HUES48 (cell line): Measurements from ENCODE around the gene SLC46A2.
A peak's percentile ranks its signal among the peaks of the same experiment; 100 is the strongest.

Source experiments
- H3K27ac ChIP-seq: one replicate; pipeline ENCODE4 v1.7.0; 2013; ENCODE audit warnings: low read depth, low read length, inconsistent platforms
- H3K27me3 ChIP-seq: 2 replicates; pipeline ENCODE4 v1.6.1; 2013; ENCODE audit warnings: mild to moderate bottlenecking, low read length; ENCODE audit not compliant: control insufficient read depth, insufficient read depth
- H3K36me3 ChIP-seq: 2 replicates; pipeline ENCODE4 v1.6.1; 2013; ENCODE audit warnings: low read length; ENCODE audit not compliant: control insufficient read depth, insufficient read depth
- H3K4me1 ChIP-seq: 2 replicates; pipeline ENCODE4 v1.6.1; 2013; ENCODE audit warnings: mild to moderate bottlenecking, low read length; ENCODE audit not compliant: control insufficient read depth, insufficient read depth
- H3K4me3 ChIP-seq: 2 replicates; pipeline ENCODE4 v1.5.1; 2013; ENCODE audit warnings: mild to moderate bottlenecking, low read depth, low read length
- H3K9ac ChIP-seq: 2 replicates; pipeline ENCODE4 v1.6.1; 2013; ENCODE audit warnings: mild to moderate bottlenecking, low read depth, low read length, moderate library complexity
- H3K9me3 ChIP-seq: 2 replicates; pipeline ENCODE4 v1.6.1; 2013; ENCODE audit warnings: low read length; ENCODE audit not compliant: control insufficient read depth, insufficient read depth

SLC46A2 gene

GRCh38 chr9:112890106-112891081, at the start of gene SLC46A2:
Gene SLC46A2, minus strand, starts transcription at chr9:112890876. Its CDS starts 195 bp downstream, at chr9:112890681.
- peak within 1 kb of the TSS; percentile 62 for H3K4me3 ChIP-seq

GRCh38 chr9:112939418-112939817, 48.7 kb upstream of the SLC46A2 start:
- no peaks in the 10 kb centered on the region; the same call in 1 of the 2 replicates for H3K27me3 ChIP-seq

More at GRCh38 chr9:112890106-112891081, at the start of gene SLC46A2:
- no peaks in the 10 kb centered on the region for H3K36me3 ChIP-seq
- H3K9me3 ChIP-seq: no peaks in the 10 kb centered on the region
- H3K4me1 ChIP-seq: no peaks in the 10 kb centered on the region
- no peak within 1 kb of the TSS for H3K27ac ChIP-seq
- peaks cover 39% of the 10 kb centered on the region for H3K27me3 ChIP-seq
- H3K9ac ChIP-seq: no peak within 1 kb of the TSS

DNA sequence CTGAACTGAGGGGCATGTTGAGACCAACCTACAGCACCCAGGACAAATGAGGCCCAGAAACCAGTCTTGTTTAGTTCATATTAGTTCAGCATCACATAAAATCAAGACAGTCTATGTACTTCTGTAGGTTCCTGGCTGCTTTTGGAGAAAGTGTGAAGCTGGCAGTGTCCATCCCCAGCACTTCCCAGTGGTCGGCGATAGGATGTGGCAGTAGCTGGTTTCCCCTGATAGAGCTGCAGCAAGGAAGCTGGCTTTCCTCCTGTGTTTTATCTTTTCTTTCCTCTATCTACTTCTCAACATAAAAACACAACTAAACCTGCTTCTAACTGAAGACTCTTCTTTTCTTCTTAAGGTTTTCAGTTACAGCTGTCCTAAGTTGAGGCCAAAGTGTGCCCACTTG, 43.0 kb upstream of the SLC46A2 start:
- H3K9me3 ChIP-seq: 0 out of 2 replicates have a peak, but pooled peaks cover 3% of the 10 kb centered on the region
- H3K27ac ChIP-seq: no peak overlapping the region
- H3K4me1 ChIP-seq: no peaks in the 10 kb centered on the region
- H3K4me3 ChIP-seq: no peak overlapping the region
- no peaks in the 10 kb centered on the region; the same call in 1 of the 2 replicates for H3K27me3 ChIP-seq
- no peak overlapping the region for H3K9ac ChIP-seq
- H3K36me3 ChIP-seq: no peaks in the 10 kb centered on the region

More at GRCh38 chr9:112939418-112939817, 48.7 kb upstream of the SLC46A2 start:
- no peaks in the 10 kb centered on the region for H3K9me3 ChIP-seq
- no peaks in the 10 kb centered on the region for H3K4me1 ChIP-seq
- no peak overlapping the region for H3K9ac ChIP-seq
- no peak overlapping the region for H3K4me3 ChIP-seq
- H3K27ac ChIP-seq: no peak overlapping the region
- no peaks in the 10 kb centered on the region for H3K36me3 ChIP-seq

DNA sequence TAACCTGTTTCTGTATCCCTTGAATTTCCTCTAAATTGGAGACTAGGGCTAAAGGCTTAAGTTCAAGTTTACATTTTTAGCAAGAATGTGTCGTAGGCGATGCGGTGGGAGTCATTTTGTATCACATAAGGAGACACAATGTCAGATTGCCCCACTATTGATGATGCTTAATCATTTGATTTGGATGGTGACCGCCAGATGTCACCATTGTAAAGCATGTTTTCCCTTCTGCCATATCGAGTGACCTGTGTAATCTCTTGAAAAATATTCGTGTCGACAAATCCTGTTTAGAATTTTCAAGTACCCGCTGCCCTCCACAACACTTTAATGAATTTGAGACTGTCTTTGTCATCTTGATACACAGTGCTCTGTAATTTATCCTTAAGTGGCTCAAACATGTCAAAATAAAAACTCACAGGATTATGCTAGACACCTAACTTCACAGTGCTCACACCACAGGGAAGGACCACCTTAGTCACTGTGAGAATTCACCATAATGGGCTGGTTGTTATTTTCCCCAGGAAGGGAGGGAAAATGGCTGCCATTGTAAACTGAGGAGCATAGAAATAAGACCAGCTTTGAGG, 34.5 kb upstream of the SLC46A2 start:
- H3K9ac ChIP-seq: no peak overlapping the region
- H3K36me3 ChIP-seq: no peaks in the 10 kb centered on the region
- H3K4me3 ChIP-seq: no peak overlapping the region
- no peaks in the 10 kb centered on the region for H3K9me3 ChIP-seq
- H3K27me3 ChIP-seq: no peaks in the 10 kb centered on the region
- no peak overlapping the region for H3K27ac ChIP-seq
- no peaks in the 10 kb centered on the region for H3K4me1 ChIP-seq

GRCh38 chr9:112921549-112921948, 30.9 kb upstream of the SLC46A2 start:
- H3K4me3 ChIP-seq: no peak overlapping the region
- no peaks in the 10 kb centered on the region for H3K27me3 ChIP-seq
- no peak overlapping the region for H3K9ac ChIP-seq
- H3K36me3 ChIP-seq: no peaks in the 10 kb centered on the region
- H3K4me1 ChIP-seq: no peaks in the 10 kb centered on the region
- H3K9me3 ChIP-seq: no peaks in the 10 kb centered on the region
- H3K27ac ChIP-seq: no peak overlapping the region

DNA sequence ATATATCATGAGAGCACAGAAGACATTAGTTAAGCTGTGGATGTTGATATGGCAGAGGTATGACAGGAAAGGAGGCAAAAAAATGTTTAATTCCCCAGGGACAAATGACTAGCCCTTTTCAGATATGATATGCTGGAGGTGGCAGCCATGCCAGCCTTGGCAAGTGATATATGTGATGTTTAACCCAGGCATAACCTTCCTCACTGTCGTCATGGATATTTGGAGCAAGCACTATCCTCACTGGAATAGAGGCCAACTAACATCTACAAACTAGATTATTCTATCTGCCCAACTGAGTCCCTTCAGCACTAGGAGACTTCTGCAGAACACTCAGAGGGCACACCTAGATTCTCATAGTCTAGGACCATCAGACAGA, 27.3 kb upstream of the SLC46A2 start:
- Histone ChIP-seq H3K9ac (no peak overlapping the region), H3K4me1 (no peaks in the 10 kb centered on the region), H3K4me3 (no peak overlapping the region), H3K27ac (no peak overlapping the region), H3K36me3 (no peaks in the 10 kb centered on the region), H3K9me3 (no peaks in the 10 kb centered on the region), H3K27me3 (no peaks in the 10 kb centered on the region; the same call in 1 of the 2 replicates)

DNA sequence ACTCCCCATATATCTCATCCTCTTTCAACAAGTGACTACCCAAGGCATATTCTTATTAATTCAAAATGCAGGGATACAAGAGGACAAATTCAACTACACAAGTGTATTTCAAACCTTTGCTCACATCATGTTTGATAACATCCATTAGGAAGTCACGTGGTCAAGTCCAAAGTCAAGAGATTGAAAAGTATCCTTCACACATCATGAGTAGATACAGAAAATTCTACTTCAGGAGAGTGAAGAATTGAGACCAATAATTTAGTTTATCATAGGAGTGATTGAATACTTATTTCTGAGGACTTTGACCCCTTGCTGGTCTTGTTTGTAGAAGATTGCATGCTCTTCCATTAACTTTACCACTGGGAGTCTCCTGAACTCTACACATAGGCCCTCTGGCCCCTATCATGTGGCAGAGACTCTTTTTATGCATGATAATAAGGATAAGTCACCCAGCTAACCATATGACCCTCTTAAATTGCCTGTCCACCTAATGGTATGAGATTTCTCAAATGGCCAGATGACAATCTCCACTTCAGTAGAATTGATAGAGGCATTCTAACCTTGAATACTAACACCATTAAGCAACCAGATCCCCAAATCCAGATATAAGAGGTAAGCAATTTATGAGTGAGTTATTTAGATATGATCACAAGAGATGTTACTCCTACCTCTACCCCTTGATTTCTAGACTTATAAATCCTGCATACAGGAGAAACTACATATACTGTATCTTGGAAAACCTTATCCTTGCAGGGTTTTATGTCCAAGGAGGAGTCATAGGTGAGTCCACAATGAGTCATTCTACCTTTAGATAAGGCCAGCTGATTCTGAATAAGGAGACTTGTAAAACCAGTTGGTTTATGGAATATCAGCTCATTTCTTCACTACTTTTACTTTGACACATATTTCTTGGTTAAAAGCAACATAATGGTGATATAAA, 26.6 kb upstream of the SLC46A2 start:
- Histone ChIP-seq H3K27ac (no peak overlapping the region), H3K36me3 (no peaks in the 10 kb centered on the region), H3K4me3 (no peak overlapping the region), H3K9ac (no peak overlapping the region), H3K27me3 (no peaks in the 10 kb centered on the region; the same call in 1 of the 2 replicates), H3K4me1 (no peaks in the 10 kb centered on the region), H3K9me3 (0 out of 2 replicates have a peak, but pooled peaks cover under 1% of the 10 kb centered on the region)

- no peaks in the 10 kb centered on the region for H3K4me1 ChIP-seq
- no peak overlapping the region for H3K27ac ChIP-seq
- H3K27me3 ChIP-seq: no peaks in the 10 kb centered on the region; the same call in 1 of the 2 replicates
- H3K4me3 ChIP-seq: no peak overlapping the region
- H3K36me3 ChIP-seq: no peaks in the 10 kb centered on the region
- no peak overlapping the region for H3K9ac ChIP-seq
- 0 out of 2 replicates have a peak, but pooled peaks cover 5% of the 10 kb centered on the region for H3K9me3 ChIP-seq
Measured at GRCh38 chr9:112914524-112914923, 23.8 kb upstream of the SLC46A2 start.

- Histone ChIP-seq H3K27ac (no peak overlapping the region), H3K27me3 (no peaks in the 10 kb centered on the region; the same call in 1 of the 2 replicates), H3K36me3 (no peaks in the 10 kb centered on the region), H3K9me3 (0 out of 2 replicates have a peak, but pooled peaks cover 5% of the 10 kb centered on the region), H3K9ac (no peak overlapping the region), H3K4me3 (no peak overlapping the region), H3K4me1 (no peaks in the 10 kb centered on the region)
Measured at GRCh38 chr9:112913326-112913725, 22.6 kb upstream of the SLC46A2 start.

- Histone ChIP-seq H3K36me3 (no peaks in the 10 kb centered on the region), H3K27me3 (no peaks in the 10 kb centered on the region; the same call in 1 of the 2 replicates), H3K4me3 (no peak overlapping the region), H3K27ac (no peak overlapping the region), H3K9ac (no peak overlapping the region), H3K4me1 (no peaks in the 10 kb centered on the region), H3K9me3 (0 out of 2 replicates have a peak, but pooled peaks cover 5% of the 10 kb centered on the region)
Measured at GRCh38 chr9:112912636-112913035, 22.0 kb upstream of the SLC46A2 start.
